ENCODE data around the gene ZNF408. TPM values are rescaled to one million over a fixed set of nuclear protein-coding genes. Genes with fewer than 3 reads are reported as not detected.

The ZNF408 gene
- polyA plus RNA-seq, 1 donor (not counting 4 experiments of a cell fraction or from before 2014, with no cell fraction given), result 4.0 TPM

GRCh38 chr11:46710821-46711269, 10.0 kb downstream of the ZNF408 start:
- FAIRE-seq (no peak), DNase-seq (ENCODE audit: low read depth, low spot score) (no peak)
- H4K20me1 ChIP-seq (ENCODE audit: control insufficient read depth, extremely low read depth, insufficient read depth, low read length), result peaks cover under 1% of the 10 kb centered on the region
- dilution Hi-C loops (cut with MboI; ENCODE audit: extremely low pct_ligation_motif_present, low sequenced_read_pairs), result no loop called here
- TF ChIP-seq, protein P1, sequence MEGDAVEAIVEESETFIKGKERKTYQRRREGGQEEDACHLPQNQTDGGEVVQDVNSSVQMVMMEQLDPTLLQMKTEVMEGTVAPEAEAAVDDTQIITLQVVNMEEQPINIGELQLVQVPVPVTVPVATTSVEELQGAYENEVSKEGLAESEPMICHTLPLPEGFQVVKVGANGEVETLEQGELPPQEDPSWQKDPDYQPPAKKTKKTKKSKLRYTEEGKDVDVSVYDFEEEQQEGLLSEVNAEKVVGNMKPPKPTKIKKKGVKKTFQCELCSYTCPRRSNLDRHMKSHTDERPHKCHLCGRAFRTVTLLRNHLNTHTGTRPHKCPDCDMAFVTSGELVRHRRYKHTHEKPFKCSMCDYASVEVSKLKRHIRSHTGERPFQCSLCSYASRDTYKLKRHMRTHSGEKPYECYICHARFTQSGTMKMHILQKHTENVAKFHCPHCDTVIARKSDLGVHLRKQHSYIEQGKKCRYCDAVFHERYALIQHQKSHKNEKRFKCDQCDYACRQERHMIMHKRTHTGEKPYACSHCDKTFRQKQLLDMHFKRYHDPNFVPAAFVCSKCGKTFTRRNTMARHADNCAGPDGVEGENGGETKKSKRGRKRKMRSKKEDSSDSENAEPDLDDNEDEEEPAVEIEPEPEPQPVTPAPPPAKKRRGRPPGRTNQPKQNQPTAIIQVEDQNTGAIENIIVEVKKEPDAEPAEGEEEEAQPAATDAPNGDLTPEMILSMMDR (optimal IDR thresholded peaks at IDR 0.05 in 1 of 3, IDR thresholded peaks at IDR 0.05 in 1 of 3, conservative IDR thresholded peaks at IDR 0.05 in 1 of 3; ENCODE audit: extremely low read depth in 1 of 3, insufficient read depth in 2 of 3, low read length in 3 of 3), result no peak
- no peak for TF ChIP-seq EZH2 (IDR thresholded peaks at IDR 0.05; ENCODE audit: low read length)
- H3K4me2 ChIP-seq (ENCODE audit: control insufficient read depth, extremely low read depth, insufficient read depth, low read depth, low read length), result no peak overlapping the region
- H3K27me3 ChIP-seq (ENCODE audit: control insufficient read depth, extremely low read depth, insufficient read depth, low read length), result no peaks in the 10 kb centered on the region
- H3K9me1 ChIP-seq (ENCODE audit: control insufficient read depth, extremely low read depth, insufficient read depth, low read length), result no peaks in the 10 kb centered on the region
- no peak overlapping the region for H3K4me3 ChIP-seq (ENCODE audit: control insufficient read depth in 2 of 3, extremely low read depth in 1 of 3, insufficient read depth in 2 of 3, low read depth in 1 of 3, low read length in 3 of 3)
- peaks cover 2% of the 10 kb centered on the region for H3K79me2 ChIP-seq (ENCODE audit: control insufficient read depth, insufficient read depth, low read length)
- H3K9ac ChIP-seq (ENCODE audit: control insufficient read depth, extremely low read depth, insufficient read depth, low read length), result no peak overlapping the region
- peaks cover 6% of the 10 kb centered on the region for H3K4me1 ChIP-seq (ENCODE audit: control insufficient read depth, extremely low read depth, insufficient read depth, low read length)
- H3K27ac ChIP-seq (ENCODE audit: control insufficient read depth, insufficient read depth, low read length), result no peak overlapping the region
- H2AFZ ChIP-seq (ENCODE audit: control insufficient read depth, low read length), result no peak overlapping the region
- no peaks in the 10 kb centered on the region for H3K9me3 ChIP-seq (ENCODE audit: control insufficient read depth, low read depth, low read length)
- H3K36me3 ChIP-seq (ENCODE audit: control insufficient read depth in 2 of 2, extremely low read depth in 1 of 2, insufficient read depth in 2 of 2, low read length in 2 of 2), result peaks cover 10 to 19% of the 10 kb centered on the region in 2 experiments

GRCh38 chr11:46711303-46711702, 10.5 kb downstream of the ZNF408 start:
- H2AFZ ChIP-seq (ENCODE audit: control insufficient read depth, low read length), result no peak overlapping the region
- no peak overlapping the region for H3K9ac ChIP-seq (ENCODE audit: control insufficient read depth, extremely low read depth, insufficient read depth, low read length)

More at GRCh38 chr11:46711303-46711702, 10.5 kb downstream of the ZNF408 start:
- Histone ChIP-seq H3K79me2 (ENCODE audit: control insufficient read depth, insufficient read depth, low read length) (no peaks in the 10 kb centered on the region), H4K20me1 (ENCODE audit: control insufficient read depth, extremely low read depth, insufficient read depth, low read length) (no peaks in the 10 kb centered on the region), H3K9me1 (ENCODE audit: control insufficient read depth, extremely low read depth, insufficient read depth, low read length) (no peaks in the 10 kb centered on the region), H3K36me3 (ENCODE audit: control insufficient read depth in 2 of 2, extremely low read depth in 1 of 2, insufficient read depth in 2 of 2, low read length in 2 of 2) (peaks cover 10 to 16% of the 10 kb centered on the region in 2 experiments), H3K27ac (ENCODE audit: control insufficient read depth, insufficient read depth, low read length) (no peak overlapping the region), H3K4me3 (ENCODE audit: control insufficient read depth in 2 of 3, extremely low read depth in 1 of 3, insufficient read depth in 2 of 3, low read depth in 1 of 3, low read length in 3 of 3) (no peak overlapping the region), H3K4me2 (ENCODE audit: control insufficient read depth, extremely low read depth, insufficient read depth, low read depth, low read length) (no peak overlapping the region), H3K27me3 (ENCODE audit: control insufficient read depth, extremely low read depth, insufficient read depth, low read length) (no peaks in the 10 kb centered on the region), H3K4me1 (ENCODE audit: control insufficient read depth, extremely low read depth, insufficient read depth, low read length) (peaks cover 6% of the 10 kb centered on the region), H3K9me3 (ENCODE audit: control insufficient read depth, low read depth, low read length) (no peaks in the 10 kb centered on the region)
- no peak for DNase-seq (ENCODE audit: low read depth, low spot score)
- FAIRE-seq, result no peak
- dilution Hi-C loops (cut with MboI; ENCODE audit: extremely low pct_ligation_motif_present, low sequenced_read_pairs), result no loop called here
- TF ChIP-seq, protein P1 (optimal IDR thresholded peaks at IDR 0.05 in 1 of 3, IDR thresholded peaks at IDR 0.05 in 1 of 3, conservative IDR thresholded peaks at IDR 0.05 in 1 of 3; ENCODE audit: extremely low read depth in 1 of 3, insufficient read depth in 2 of 3, low read length in 3 of 3), result no peak
- TF ChIP-seq EZH2 (IDR thresholded peaks at IDR 0.05; ENCODE audit: low read length), result no peak

Data from keratinocyte (primary cell).